Amniotic epithelial cell (primary cell): ENCODE measurements around the gene ACOT8.
"Not testable (repeated sequence)": the region's sequence is repeated elsewhere in the genome, so short reads cannot be mapped to it uniquely, and the experiment has no call there.

ENCODE experiments used
- DNase-seq: peaks from one replicate; pipeline ENCODE4 v3.0.0-alpha.2; 2010; ENCODE audit warnings: low read depth

The ACOT8 gene

DNA sequence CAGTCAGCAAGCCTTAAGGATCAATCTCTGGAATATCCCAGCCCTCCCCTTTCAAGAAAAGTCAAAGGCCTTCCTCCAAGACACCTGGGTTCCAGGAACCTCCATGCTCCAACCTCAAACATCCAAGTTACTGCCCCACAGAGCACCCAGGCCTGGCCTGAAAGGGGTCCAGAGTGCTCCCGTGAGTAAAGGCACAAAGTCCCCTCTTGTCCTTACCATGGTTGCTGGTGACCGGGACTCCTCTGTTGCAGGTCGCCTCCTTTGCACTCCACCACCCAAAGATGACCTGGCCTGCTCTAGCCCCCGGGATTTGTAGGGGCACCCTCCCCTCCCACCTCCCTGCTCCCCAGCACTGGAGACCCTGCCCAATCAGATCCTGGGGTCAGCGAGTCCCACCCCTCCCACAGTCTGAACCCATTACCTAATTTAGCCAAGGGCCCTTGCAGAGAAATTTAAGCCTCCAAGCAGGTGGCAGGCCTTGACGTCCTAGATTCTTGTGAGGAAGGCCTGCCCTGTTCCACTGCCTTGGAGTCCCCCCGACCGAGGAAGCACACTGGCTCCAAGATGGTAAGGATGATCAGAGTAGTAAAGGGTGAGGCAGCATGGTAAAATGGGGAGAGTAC is 30.1 kb downstream of the ACOT8 start, which contains the start of gene TNNC2:
TSS of gene TNNC2 (minus strand) at position 283 of the 623 bp plus-strand sequence. CDS start at position 219, 64 bp downstream.
- no peak for DNase-seq

DNA sequence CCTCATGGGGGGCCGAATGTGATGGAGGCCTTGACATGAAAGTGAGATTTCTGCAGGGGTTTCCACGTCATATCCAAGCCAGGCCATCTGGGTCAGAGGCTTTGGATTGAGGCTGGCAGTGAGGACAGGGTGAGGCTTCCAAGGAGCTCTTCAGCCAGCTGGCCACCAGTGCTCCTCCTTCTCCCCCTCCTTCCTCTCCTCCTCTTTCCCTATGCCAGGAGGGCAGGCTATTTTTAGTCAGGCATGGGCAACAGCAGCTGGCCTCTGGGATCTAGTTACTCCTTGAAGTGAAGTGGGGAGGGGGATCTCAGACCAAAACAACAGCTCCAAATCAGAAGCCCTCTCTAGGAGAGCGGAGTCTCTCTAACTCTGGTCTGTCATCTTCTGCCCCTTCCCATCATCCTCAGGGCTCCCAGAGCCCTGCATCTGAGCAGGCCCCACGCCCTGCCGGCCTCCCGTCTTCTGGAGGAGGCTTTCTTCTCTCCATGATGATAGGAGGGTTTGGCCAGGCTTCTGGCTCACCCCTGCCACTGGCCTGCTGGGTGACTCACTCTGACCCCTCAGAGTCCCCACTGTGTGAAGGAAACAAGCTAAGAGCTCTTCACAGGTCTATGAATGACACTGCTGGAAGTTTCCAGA is 30.7 kb downstream of the ACOT8 start:
- peak; percentile 85 for DNase-seq

DNA sequence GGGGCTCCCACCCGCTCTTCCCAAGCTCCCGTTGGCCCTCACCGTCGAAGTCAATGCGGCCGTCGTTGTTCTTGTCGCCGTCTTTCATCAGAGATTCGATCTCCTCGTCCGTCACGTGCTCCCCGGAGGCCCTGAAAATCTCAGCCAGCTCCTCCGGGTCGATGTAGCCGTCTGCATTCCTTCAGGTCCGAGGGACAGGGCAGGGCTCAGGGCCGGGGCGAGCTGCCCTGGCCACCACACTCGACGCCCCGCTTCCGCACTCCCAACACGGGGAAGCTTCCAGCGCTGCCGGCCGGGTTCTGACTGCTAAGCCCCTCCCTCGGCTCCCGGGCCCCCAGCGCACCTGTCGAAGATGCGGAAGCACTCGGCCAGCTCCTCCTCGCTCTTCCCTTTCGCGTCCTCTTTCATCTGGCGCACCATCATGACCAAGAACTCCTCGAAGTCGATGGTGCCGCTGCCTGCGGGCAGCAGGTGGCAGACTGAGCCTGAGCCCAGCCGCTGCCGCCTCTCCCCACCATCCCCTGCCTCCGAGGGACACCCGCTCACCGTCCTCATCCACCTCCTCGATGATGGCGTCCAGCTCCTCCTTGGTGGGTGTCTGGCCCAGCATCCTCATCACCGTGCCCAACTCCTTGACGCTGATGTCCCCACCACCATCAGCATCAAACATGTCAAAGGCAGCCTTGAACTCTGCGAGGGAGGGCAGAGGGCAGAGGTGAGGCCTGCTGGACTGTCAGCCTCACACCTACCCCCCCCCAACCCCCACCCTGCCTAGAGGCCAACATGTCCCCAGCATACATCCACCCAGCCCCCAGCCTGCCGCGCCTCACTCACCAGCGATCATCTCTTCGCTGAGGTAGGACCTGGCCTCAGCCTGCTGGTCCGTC is 33.0 kb downstream of the ACOT8 start:
- peak; percentile 45 for DNase-seq

DNA sequence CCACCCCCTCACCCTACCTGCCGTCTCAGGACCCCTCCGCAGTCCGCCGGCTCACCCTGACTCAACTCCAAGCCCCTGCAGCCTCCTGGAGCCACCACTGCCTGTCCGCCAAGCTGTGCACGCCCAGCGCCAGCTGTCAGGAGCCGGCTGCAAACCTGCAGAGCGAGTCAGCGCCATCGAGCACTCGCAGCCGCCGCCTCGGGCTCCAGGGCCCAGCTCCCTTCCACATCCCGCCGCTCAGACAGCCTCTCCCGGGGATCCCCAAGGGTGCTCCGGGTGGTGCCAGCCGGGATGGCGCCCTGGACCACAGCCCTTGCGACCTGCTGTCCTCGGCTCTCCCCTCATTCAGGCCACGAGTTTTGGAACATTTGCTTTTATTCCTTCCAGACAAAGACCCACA is 34.3 kb downstream of the ACOT8 start:
- no peak for DNase-seq

DNA sequence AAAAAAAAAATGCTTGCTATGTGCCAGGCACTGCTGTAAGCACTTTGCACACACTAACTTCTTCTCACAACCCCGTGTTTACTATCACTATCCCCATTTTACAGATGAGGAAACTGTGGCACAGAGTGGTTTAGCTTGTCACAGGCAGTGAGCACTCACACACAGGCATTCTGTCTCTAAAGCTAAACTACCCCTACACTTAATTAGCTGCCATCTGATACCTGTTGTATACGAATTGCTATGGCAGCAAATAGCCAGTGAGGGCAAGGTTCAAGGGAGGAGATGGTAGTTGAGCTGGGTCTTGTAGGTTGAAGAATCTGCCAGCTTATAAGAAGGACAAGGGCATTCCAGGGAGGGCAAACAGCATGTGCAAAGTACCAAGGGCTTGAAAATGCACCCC is 35.2 kb downstream of the ACOT8 start:
- DNase-seq, result no peak

DNA sequence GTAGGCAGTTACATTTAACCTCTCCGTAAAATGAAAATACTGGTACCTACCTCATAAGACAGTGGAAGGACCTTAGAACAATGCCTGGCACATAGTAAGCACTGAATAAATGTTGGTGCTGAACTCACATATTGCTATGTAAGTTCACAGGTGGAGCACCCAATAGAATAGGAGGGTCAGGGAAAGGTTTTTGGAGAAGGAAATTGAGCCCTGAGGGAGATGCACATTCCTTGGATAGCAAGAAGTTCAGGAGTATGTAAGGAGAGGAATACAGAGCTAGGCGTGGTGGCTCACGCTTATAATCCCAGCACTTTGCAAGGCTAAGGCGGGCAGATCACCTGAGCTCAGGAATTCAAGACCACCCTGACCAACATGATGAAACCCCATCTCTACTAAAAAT is 37.7 kb downstream of the ACOT8 start:
- DNase-seq, result no peak

DNA sequence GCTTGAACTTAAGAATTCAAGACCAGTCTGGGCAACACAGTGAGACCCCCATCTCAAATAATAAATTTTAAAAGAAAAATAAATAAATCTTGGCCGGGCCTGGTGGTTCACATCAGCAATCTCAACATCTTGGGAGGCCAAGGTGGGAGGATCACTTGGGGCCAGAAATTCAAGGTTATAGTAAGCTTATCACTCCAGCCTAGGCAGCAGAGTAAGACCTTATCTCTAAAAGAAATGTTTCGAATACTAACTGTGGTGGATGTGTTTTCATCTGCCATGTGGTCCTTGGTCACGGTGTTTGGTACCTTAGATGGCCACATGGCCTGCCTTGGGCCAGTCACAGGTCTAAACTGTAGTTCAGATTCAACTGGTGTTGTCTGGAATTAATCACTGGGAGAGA is 39.0 kb downstream of the ACOT8 start:
- DNase-seq, result peak; percentile 64

DNA sequence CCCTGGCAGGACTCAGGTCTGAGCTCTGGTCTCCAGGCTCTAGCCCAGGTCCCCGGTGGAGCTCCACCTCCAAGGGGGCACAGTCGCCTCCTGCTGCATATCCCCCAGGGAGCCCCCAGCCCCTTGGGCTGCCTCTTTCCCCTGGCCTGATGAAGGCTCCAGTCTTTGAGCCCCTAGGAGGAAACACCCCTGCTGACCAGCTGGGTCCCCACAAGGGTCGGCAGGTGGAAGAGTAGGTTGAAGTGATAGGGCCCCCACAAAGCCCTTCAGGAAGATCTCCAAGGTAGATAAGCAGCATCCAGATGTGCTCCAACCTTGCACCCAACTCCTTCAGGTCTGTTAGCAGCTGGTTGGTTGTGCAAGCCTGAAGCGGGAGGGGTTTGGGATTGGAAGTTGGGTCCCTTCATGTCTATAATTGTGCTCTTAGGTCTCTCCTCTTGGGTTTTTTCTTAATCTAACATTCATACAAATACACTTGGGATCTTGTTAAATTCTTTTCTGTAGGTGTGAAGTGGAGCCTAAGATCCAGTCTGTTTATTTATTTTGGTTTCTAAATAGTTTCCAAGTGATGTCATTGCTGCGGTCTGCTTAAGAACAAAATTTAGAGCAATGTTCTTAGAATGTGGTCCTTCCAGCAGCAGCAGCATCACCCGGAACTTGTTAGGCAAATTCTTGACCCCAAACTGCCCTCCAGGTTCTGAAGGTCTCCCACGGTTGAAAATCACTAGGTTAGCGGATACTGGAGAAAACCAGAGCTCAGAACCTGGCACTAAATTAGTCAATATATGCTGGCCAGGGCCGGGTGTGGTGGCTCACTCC is 39.6 kb downstream of the ACOT8 start:
- DNase-seq, result peak; percentile 91

DNA sequence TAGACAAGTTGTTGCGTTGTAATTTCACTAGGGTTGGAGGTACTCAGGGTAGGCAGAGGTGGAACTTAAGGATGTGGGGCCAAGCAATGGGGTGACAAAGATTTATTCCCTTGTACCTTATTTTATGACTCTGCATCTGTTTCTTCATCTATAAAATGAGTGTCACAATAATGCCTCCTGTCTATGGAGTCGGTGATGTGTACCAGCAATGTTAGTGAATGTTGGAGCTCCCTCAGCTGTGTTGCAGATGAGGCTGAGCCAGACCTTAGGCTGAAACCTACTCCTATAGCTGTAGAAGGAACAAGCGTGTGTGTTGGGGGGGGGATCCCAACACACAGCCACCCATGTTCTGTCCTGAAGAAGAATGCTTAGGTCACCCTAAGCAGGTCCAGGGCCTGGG is 40.2 kb downstream of the ACOT8 start:
- no peak for DNase-seq

DNA sequence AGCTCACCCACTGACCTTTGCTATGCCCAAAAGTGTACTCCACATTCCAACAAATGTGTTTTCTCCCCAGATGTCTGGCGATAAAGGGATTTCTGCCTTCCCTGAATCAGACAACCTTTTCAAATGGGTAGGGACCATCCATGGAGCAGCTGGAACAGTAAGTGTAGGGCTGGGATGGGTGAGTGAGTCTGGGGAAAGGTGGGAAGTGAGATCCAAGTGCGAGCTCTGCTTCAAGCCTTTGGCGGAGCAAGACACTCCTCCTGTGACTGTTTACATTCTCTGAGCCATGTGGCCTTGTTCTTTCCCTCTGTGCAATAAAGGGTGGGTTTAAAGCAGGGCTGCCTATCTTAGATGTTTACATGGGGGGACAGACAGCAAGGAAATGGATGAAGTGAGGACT is 42.9 kb downstream of the ACOT8 start:
- no peak for DNase-seq

DNA sequence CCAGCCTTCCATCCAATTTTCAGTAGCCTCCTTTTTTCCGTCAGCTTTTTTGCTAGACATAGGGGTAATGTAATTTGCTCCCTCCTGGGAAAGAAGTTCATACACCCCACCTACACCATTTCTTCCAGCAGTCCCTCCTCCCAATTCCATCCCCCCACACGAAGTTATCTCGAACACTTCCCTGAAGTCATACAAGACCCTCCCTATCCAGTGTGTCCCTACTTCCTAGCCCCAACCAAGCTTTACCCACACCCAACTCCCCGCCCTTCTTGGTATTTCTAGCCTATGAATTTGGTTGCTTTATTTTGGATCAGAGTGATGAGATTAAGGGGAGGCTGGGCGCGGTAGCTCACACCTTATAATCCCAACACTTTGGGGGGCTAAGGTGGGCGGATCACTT is 43.7 kb downstream of the ACOT8 start:
- DNase-seq, result no peak

DNA sequence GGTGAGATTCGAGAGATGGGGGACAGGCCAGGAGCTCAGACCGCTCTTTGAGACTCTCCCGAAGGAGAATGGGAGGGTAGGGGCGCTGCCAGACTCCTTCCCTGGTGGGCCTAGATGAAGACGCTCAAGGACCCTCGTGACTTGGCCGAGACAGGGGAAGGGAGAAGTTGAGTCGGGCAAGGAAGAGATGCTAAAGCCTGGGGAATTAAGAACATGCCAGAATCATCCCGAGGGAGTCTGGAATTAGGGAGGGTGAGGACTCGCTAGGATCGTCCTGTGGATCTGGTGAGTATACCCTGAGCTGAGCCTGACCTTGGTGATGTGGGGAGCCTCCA is 44.2 kb downstream of the ACOT8 start:
- no peak for DNase-seq

DNA sequence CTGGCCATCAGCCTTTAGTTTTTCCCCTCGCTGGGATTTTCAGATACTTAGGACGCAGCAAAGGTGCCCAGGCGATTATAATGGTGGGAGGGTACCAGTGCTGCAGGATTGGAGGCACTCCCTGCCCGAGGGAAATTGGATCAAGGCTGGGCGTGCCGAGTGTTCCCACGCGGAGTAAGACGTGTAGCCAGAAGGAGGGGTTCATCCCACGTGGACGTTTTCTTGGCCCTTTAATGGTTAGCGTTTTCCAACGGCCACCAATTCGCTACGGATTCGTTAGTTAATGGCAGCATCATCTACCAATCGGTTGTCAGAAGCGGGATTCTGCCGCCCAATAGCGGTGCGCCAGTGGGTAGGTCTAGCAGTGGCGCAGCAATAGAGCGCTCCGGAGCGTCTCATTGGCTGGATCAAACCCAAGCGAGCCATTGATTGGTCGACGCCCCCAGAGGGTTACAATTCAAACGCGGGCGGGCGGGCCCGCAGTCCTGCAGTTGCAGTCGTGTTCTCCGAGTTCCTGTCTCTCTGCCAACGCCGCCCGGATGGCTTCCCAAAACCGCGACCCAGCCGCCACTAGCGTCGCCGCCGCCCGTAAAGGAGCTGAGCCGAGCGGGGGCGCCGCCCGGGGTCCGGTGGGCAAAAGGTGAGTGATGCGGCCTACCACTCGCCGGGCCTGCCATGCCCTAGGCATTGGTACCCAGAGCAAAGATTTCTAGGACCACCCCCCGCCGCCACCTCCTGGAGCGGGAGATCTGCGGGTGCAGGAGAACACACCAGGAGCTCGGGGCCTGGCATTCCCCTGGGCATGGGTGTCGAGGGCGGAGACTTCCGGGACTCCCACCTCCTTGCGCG is 44.8 kb downstream of the ACOT8 start, which contains the start of gene UBE2C:
TSS of gene UBE2C (plus strand) at position 488 of the 849 bp plus-strand sequence. CDS start at position 540, 52 bp downstream.
- DNase-seq, result peak; percentile 100

DNA sequence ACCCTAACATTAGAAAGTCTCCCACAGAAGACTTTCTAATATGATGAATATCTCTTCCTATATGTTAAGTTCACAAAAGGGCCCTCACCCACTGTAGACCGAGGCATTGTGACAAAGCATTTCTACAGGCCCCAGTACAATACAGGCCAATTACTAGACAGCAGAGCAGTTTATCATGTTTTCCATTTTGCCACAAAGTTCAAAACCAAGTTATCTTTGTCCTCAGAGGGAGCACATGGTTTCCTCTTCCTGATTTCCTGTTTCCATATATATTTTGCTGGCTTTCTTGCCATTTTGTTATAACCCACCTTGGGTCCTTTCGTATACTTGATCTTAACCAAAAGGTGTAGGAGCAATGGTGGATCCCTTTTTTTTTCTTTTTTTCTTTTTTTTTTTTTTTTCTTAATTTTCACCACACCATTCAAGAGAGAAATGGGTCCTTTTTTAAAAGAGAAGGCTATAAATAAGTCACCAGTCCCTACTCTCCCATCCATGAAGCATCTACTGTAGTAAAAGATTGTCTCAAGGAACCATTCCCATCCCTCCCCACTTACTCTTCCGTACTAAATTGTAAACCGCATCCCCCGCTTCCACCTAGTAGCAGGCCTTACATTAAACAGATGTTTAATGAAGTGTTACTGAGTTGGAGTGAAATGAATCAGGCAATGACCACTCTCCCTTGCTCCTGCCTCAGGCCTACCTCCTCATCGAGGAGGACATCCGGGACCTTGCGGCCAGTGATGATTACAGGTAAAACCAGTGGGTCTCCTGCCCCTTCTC is 46.8 kb downstream of the ACOT8 start:
- no peak for DNase-seq

DNA sequence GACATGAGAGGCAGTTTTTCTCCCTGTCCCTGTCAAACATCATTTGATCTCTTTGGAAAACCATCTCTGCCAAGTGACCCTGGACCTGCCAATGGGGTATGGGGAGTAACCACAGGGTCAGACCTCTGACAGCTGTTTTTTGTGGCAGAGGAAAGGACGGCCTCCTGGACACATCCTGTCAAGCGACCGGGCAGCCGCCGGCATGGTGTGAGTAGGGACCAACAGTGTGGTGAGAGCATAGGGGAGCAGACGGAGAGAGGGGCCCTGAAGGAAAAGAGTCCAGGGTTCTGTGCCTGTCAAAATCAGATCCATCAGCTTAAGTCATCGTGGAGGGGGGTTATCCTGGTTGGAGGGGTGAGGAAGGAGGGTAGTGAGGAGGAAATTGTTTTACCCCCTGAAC is 55.3 kb downstream of the ACOT8 start:
- no peak for DNase-seq

DNA sequence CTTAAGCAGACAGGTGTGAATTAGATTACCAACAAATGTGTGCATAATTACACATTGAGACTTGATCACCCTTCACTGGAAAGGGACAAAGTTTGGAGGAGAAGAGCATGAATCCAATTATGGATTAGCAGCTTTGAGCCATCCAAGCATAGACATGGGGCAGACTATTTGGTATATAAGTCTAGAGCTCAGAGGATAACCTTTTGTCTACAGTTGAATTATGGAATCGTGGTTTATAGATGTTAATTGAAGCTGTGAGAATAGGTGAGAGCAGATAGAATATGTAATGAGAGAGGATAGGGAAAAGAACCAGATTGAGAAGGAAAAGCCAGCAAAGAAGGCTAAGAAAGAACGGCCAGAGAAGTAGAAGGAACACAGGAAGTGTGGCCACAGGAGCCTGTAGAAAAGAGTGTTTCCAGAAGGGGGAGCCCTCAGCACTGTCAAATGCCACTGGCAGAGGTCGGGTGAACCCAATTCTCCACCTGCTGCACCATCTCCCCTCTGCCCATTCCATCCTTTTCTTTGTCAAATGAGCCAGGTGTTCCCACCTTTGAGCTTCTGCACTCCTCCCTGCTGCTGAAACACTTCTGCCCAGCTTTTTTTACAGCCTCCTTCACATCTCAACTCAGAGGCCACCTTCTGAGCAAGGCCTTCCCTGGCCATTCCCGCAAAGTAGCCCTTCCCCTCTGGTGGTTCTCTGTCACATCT is 58.1 kb downstream of the ACOT8 start:
- peak; percentile 44 for DNase-seq

DNA sequence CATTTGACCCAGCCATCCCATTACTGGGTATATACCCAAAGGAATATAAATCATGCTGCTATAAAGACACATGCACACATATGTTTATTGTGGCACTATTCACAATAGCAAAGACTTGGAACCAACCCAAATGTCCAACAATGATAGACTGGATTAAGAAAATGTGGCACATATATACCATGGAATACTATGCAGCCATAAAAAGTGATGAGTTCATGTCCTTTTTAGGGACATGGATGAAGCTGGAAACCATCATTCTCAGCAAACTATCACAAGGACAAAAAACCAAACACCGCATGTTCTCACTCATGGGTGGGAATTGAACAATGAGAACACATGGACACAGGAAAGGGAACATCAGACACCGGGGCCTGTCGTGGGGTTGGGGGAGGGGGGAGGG is 59.2 kb downstream of the ACOT8 start:
- DNase-seq, result not testable (repeated sequence)

DNA sequence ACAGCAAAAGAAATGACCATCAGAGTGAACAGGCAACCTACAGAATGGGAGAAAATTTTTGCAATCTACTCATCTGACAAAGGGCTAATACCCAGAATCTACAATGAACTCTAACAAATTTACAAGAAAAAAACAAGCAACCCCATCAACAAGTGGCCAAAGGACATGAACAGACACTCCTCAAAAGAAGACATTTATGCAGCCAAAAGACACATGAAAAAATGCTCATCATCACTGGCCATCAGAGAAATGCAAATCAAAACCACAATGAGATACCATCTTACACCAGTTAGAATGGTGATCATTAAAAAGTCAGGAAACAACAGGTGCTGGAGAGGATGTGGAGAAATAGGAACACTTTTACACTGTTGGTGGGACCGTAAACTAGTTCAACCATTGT is 59.7 kb downstream of the ACOT8 start:
- DNase-seq, result not testable (repeated sequence)

DNA sequence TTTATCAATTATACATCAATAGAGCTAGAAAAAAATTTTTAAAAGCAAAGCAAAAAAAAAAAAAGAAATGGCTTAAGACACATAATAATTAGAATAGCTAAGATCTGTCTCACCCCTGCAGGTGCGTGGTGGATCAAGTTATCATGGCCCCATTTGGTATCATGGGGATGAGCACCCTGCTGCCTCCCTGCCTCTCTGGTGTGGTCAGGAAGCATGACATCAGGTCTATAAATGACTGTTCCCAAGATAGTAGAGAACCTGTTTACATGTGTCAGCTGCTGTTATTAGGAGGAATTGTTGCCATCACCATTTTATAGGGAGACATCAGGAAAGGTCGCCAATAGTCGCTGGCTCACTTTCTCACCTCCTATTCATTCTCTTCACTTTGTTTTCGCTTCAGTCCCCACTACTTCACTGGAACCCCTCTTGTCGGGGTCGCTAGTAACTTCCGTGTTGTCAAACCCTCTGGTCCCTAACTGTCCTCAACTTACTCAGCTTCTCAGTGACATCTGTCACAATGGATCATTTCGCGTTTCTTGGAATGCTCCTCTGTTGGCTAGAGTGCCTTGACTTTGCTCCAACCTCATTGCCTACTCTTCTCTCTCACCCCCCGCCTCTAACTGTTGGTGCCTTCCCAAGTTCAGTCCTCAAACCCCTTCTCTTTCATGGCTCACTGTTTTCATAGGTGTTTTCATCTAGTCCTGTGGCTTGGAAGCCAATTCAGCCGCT is 60.7 kb downstream of the ACOT8 start:
- no peak for DNase-seq
